SK-N-SH (cell line): Measurements from ENCODE around the gene ACTN4.

Experiments
- CHD2 ChIP-seq: fragments of 150-350 bp; IDR thresholded peaks from 2 replicates; pipeline ENCODE4 v1.6.1; 2018; ENCODE audit warnings: low read length; ENCODE audit not compliant: partially characterized antibody
- EP300 ChIP-seq, 2 experiments: IDR thresholded peaks; 2 replicates each; pipeline versions ENCODE4 v1.4.0 to v1.6.1; 2012; ENCODE audit warnings: borderline replicate concordance in 1 of 2, low read depth in 1 of 2, low read length in 1 of 2
- MEF2A ChIP-seq: IDR thresholded peaks from 2 replicates; pipeline ENCODE4 v1.4.0; 2012; ENCODE audit warnings: low read depth, borderline replicate concordance
- MXI1 ChIP-seq: IDR thresholded peaks from 2 replicates; pipeline ENCODE4 v1.6.1; 2012; ENCODE audit warnings: mild to moderate bottlenecking, low read depth, low read length, improper control_type of control experiment
- POLR2AphosphoS5 ChIP-seq: IDR thresholded peaks from 2 replicates; pipeline ENCODE4 v1.6.1; 2012; ENCODE audit warnings: low read depth, low read length
- RAD21 ChIP-seq: IDR thresholded peaks from 2 replicates; pipeline ENCODE4 v1.6.1; 2012; ENCODE audit warnings: mild to moderate bottlenecking, low read length
- TAF1 ChIP-seq: IDR thresholded peaks from 2 replicates; pipeline ENCODE4 v1.6.1; 2012; ENCODE audit warnings: low read depth, mild to moderate bottlenecking, low read length, moderate library complexity, borderline replicate concordance
- TEAD4 ChIP-seq: IDR thresholded peaks from 2 replicates; pipeline ENCODE4 v1.4.0; 2012; ENCODE audit warnings: mild to moderate bottlenecking, borderline replicate concordance; ENCODE audit not compliant: insufficient read depth
- YY1 ChIP-seq: IDR thresholded peaks from 2 replicates; pipeline ENCODE4 v1.4.0; 2012; ENCODE audit warnings: low read depth, mild to moderate bottlenecking
- TF ChIP-seq, protein P1 (sequence below): fragments of 200-600 bp; sonication (generic); IDR thresholded peaks from 2 replicates; pipeline ENCODE4 v1.6.1; 2017; ENCODE audit warnings: antibody characterized with exemption, mild to moderate bottlenecking, moderate library complexity

DNA sequence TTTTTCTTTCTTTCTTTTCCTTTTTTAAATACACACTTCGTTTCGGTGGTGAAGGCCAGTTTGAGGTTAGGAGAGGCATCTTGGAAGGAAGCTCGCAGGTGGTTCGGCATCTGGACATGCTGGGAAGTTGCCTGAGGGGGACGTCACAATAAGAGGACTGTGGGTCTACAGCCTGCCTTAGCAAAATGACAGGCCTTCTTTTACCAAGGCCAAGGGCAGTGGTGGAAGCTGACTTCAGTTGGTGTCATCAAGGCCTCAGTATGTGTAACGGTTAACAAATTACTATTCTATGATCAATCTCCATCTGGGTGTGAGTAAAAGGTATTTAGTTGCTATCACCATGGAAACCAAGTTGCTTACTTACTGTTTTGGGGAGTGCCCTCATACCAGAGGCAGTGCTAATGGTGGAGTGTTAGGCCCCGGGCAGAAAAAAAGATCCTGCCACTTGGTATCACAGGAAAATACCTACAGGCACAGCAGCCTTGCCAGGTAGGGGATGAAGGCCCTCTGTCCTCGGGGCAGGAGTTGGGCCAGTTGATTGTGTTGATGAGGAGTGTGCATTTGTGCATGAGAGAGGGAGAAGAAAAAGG, 10.3 kb downstream of the ACTN4 start:
- TF ChIP-seq, protein P1, sequence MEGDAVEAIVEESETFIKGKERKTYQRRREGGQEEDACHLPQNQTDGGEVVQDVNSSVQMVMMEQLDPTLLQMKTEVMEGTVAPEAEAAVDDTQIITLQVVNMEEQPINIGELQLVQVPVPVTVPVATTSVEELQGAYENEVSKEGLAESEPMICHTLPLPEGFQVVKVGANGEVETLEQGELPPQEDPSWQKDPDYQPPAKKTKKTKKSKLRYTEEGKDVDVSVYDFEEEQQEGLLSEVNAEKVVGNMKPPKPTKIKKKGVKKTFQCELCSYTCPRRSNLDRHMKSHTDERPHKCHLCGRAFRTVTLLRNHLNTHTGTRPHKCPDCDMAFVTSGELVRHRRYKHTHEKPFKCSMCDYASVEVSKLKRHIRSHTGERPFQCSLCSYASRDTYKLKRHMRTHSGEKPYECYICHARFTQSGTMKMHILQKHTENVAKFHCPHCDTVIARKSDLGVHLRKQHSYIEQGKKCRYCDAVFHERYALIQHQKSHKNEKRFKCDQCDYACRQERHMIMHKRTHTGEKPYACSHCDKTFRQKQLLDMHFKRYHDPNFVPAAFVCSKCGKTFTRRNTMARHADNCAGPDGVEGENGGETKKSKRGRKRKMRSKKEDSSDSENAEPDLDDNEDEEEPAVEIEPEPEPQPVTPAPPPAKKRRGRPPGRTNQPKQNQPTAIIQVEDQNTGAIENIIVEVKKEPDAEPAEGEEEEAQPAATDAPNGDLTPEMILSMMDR = no peak
- no peak for TF ChIP-seq POLR2AphosphoS5
- TF ChIP-seq YY1 = 0 out of 2 replicates have a peak, but pooled peaks have one; percentile 14
- TF ChIP-seq EP300 (IDR thresholded peaks at IDR 0.05; ENCODE audit: borderline replicate concordance in 1 of 2, low read depth in 1 of 2, low read length in 1 of 2) = peak in 1 of 2 experiments; percentile 72; a peak in 1 of 4 replicates
- TF ChIP-seq RAD21 = no peak
- TF ChIP-seq MEF2A = no peak
- no peak for TF ChIP-seq MXI1
- 0 out of 2 replicates have a peak, but pooled peaks have one; percentile 22 for TF ChIP-seq TAF1
- TF ChIP-seq CHD2 = no peak
- TF ChIP-seq TEAD4 = 0 out of 2 replicates have a peak, but pooled peaks have one; percentile 17
